ENCODE measurements around the gene C2orf78. TPM values are rescaled to one million over a fixed set of nuclear protein-coding genes. Genes with fewer than 3 reads are reported as not detected.

The C2orf78 gene
- total and polyA plus RNA-seq, 4 donors = 0.02 TPM; not detected in 3

- H3K9ac ChIP-seq (ENCODE audit: low read depth in 1 of 2, low read length in 2 of 2) = no peak overlapping the region
- H3K9me3 ChIP-seq (ENCODE audit: control insufficient read depth in 4 of 4, low read length in 3 of 4) = no peaks in the 10 kb centered on the region
- no peaks in the 10 kb centered on the region for H3K4me1 ChIP-seq (ENCODE audit: control insufficient read depth in 4 of 4, insufficient read depth in 4 of 4, low read length in 3 of 4)
- no peaks in the 10 kb centered on the region for H3K27me3 ChIP-seq (ENCODE audit: control insufficient read depth in 4 of 4, insufficient read depth in 4 of 4, low read length in 3 of 4)
- H3K27ac ChIP-seq (ENCODE audit: low read depth in 1 of 2, low read length in 2 of 2) = no peak overlapping the region
- no peak for DNase-seq (ENCODE audit: low spot score)
- no peak for TF ChIP-seq HNF4A (conservative IDR thresholded peaks at IDR 0.05)
- no peak for TF ChIP-seq HNF4G (IDR thresholded peaks at IDR 0.05)
- TF ChIP-seq RXRA (IDR thresholded peaks at IDR 0.05) = no peak
- no peak for TF ChIP-seq GABPA (IDR thresholded peaks at IDR 0.05 in 1 of 2, conservative IDR thresholded peaks at IDR 0.05 in 1 of 2)
- no peak for TF ChIP-seq MAX (IDR thresholded peaks at IDR 0.05)
- TF ChIP-seq SP1 (IDR thresholded peaks at IDR 0.05) = no peak
- no peaks in the 10 kb centered on the region for H3K36me3 ChIP-seq (ENCODE audit: control insufficient read depth in 4 of 4, insufficient read depth in 3 of 4, low read depth in 1 of 4, low read length in 3 of 4)
- 56% methylated on average over 2 of the region's 2 CpGs for WGBS
- H3K4me3 ChIP-seq (ENCODE audit: low read depth in 1 of 3, low read length in 3 of 3) = no peak overlapping the region
Observed at GRCh38 chr2:73821669-73822068, 37.7 kb downstream of the C2orf78 start.

GRCh38 chr2:73822276-73822675 lies 38.3 kb downstream of the C2orf78 start:
- H3K27me3 ChIP-seq (ENCODE audit: control insufficient read depth in 4 of 4, insufficient read depth in 4 of 4, low read length in 3 of 4) = no peaks in the 10 kb centered on the region
- H3K9me3 ChIP-seq (ENCODE audit: control insufficient read depth in 4 of 4, low read length in 3 of 4) = no peaks in the 10 kb centered on the region
- no peak overlapping the region for H3K27ac ChIP-seq (ENCODE audit: low read depth in 1 of 2, low read length in 2 of 2)
- 44% methylated on average over 1 of the region's 1 CpG for WGBS
- H3K4me1 ChIP-seq (ENCODE audit: control insufficient read depth in 4 of 4, insufficient read depth in 4 of 4, low read length in 3 of 4) = no peaks in the 10 kb centered on the region
- DNase-seq (ENCODE audit: low spot score) = no peak
- no peak overlapping the region for H3K9ac ChIP-seq (ENCODE audit: low read depth in 1 of 2, low read length in 2 of 2)
- TF ChIP-seq RXRA (IDR thresholded peaks at IDR 0.05) (no peak), NR2F2 (IDR thresholded peaks at IDR 0.05) (no peak), MAX (IDR thresholded peaks at IDR 0.05) (no peak), HNF4A (conservative IDR thresholded peaks at IDR 0.05) (no peak), REST (IDR thresholded peaks at IDR 0.05) (no peak), JUND (IDR thresholded peaks at IDR 0.05) (no peak), HNF4G (IDR thresholded peaks at IDR 0.05) (no peak), TAF1 (conservative IDR thresholded peaks at IDR 0.05) (no peak), SP1 (IDR thresholded peaks at IDR 0.05) (no peak), YY1 (IDR thresholded peaks at IDR 0.05) (no peak), ZBTB33 (IDR thresholded peaks at IDR 0.05) (no peak), FOXA1 (IDR thresholded peaks at IDR 0.05) (no peak), EGR1 (IDR thresholded peaks at IDR 0.05; ENCODE audit: low read depth in 2 of 2) (no peak), RAD21 (IDR thresholded peaks at IDR 0.05) (no peak), GABPA (IDR thresholded peaks at IDR 0.05 in 1 of 2, conservative IDR thresholded peaks at IDR 0.05 in 1 of 2) (no peak), ATF3 (IDR thresholded peaks at IDR 0.05) (no peak), FOXA2 (IDR thresholded peaks at IDR 0.05) (no peak), CTCF (IDR thresholded peaks at IDR 0.05; ENCODE audit: low read depth, low read length, missing input control) (no peak)
- H3K4me3 ChIP-seq (ENCODE audit: low read depth in 1 of 3, low read length in 3 of 3) = no peak overlapping the region
- H3K36me3 ChIP-seq (ENCODE audit: control insufficient read depth in 4 of 4, insufficient read depth in 3 of 4, low read depth in 1 of 4, low read length in 3 of 4) = no peaks in the 10 kb centered on the region
